ENCODE measurements around the gene COX6B1.
A peak's percentile ranks its signal among the peaks of the same experiment; 100 is the strongest.

Gene COX6B1

GRCh38 chr19:35643255-35644205 is 4.6 kb upstream of the COX6B1 start (continued):
- TF ChIP-seq ZIC2 (tag by site-specific recombination; IDR thresholded peaks at IDR 0.05) = peak; percentile 96
- no peak for TF ChIP-seq PRDM6 (tag by site-specific recombination; IDR thresholded peaks at IDR 0.05)
- no peak for TF ChIP-seq ZNF266 (tag by site-specific recombination; IDR thresholded peaks at IDR 0.05; ENCODE audit: low read depth)
- TF ChIP-seq TCF7L2 (IDR thresholded peaks at IDR 0.05; ENCODE audit: borderline replicate concordance, low read depth, low read length) = no peak
- peak; percentile 58 for TF ChIP-seq ZNF366 (tag by site-specific recombination; conservative IDR thresholded peaks at IDR 0.05)
- TF ChIP-seq ZNF302 (tag by site-specific recombination; IDR thresholded peaks at IDR 0.05; ENCODE audit: low read depth) = no peak
- TF ChIP-seq SALL2 (tag by site-specific recombination; IDR thresholded peaks at IDR 0.05; ENCODE audit: borderline replicate concordance) = no peak
- TF ChIP-seq ZNF274 (IDR thresholded peaks at IDR 0.05; ENCODE audit: low read length) = no peak
- TF ChIP-seq ZNF274 (tag by site-specific recombination; IDR thresholded peaks at IDR 0.05; ENCODE audit: borderline replicate concordance) = no peak
- TF ChIP-seq ZBTB11 (tag by site-specific recombination; conservative IDR thresholded peaks at IDR 0.05; ENCODE audit: low read depth) = peak; percentile 92
- peak; percentile 45; the same call in 1 of the 2 replicates for TF ChIP-seq ZNF513 (tag by site-specific recombination; IDR thresholded peaks at IDR 0.05)
- TF ChIP-seq ZBTB26 (tag by site-specific recombination; optimal IDR thresholded peaks at IDR 0.05) = peak; percentile 100
- peak; percentile 63 for TF ChIP-seq ZBTB44 (tag by site-specific recombination; IDR thresholded peaks at IDR 0.05)
- peak; percentile 97 for TF ChIP-seq ZNF324 (tag by site-specific recombination; IDR thresholded peaks at IDR 0.05)
- peak; percentile 56; the same call in 1 of the 2 replicates for TF ChIP-seq OSR2 (tag by site-specific recombination; IDR thresholded peaks at IDR 0.05)
- peak; percentile 100 for TF ChIP-seq ZNF561 (tag by site-specific recombination; IDR thresholded peaks at IDR 0.05; ENCODE audit: borderline replicate concordance)
- TF ChIP-seq ZFP41 (tag by site-specific recombination; IDR thresholded peaks at IDR 0.05; ENCODE audit: borderline replicate concordance) = no peak
- TF ChIP-seq HOXC10 (CRISPR knock-in tag; IDR thresholded peaks at IDR 0.05) = no peak
- peak; percentile 89 for TF ChIP-seq ZBTB17 (tag by site-specific recombination; IDR thresholded peaks at IDR 0.05)
- TF ChIP-seq ZNF132 (tag by site-specific recombination; IDR thresholded peaks at IDR 0.05; ENCODE audit: borderline replicate concordance) = no peak
- peak; percentile 27; the same call in 1 of the 2 replicates for TF ChIP-seq MYNN (tag by site-specific recombination; IDR thresholded peaks at IDR 0.05; ENCODE audit: borderline replicate concordance)
- TF ChIP-seq BCL6B (tag by site-specific recombination; IDR thresholded peaks at IDR 0.05) = no peak
- TF ChIP-seq ZNF549 (tag by site-specific recombination; IDR thresholded peaks at IDR 0.05) = no peak
- peak; percentile 76 for TF ChIP-seq ZNF121 (tag by site-specific recombination; IDR thresholded peaks at IDR 0.05)
- peak; percentile 97 for TF ChIP-seq ZBTB7A (tag by site-specific recombination; IDR thresholded peaks at IDR 0.05; ENCODE audit: low read depth)
- no peak for TF ChIP-seq ZNF830 (tag by site-specific recombination; IDR thresholded peaks at IDR 0.05; ENCODE audit: low read depth)
- no peak for TF ChIP-seq ZNF747 (tag by site-specific recombination; IDR thresholded peaks at IDR 0.05)
- TF ChIP-seq ZNF621 (tag by site-specific recombination; IDR thresholded peaks at IDR 0.05) = no peak

Measured in HEK293 (cell line).